H1 (cell line): Measurements from ENCODE around the gene S100A13. TPM values are rescaled to one million over a fixed set of nuclear protein-coding genes. Genes with fewer than 3 reads are reported as not detected.

Source experiments
- CTCF ChIA-PET: fragments of 300-600 bp; sonication (Branson Sonifier 250); formaldehyde crosslinking; loops from one replicate; lab custom pipeline; 2021; ENCODE audit not compliant: partially characterized antibody; lab: Charles Lee
- POLR2A ChIA-PET: fragments of 300-600 bp; sonication (Branson Sonifier 250); formaldehyde crosslinking; loops from one replicate; lab custom pipeline; 2021; ENCODE audit warnings: inconsistent platforms; ENCODE audit not compliant: partially characterized antibody; lab: Charles Lee
- DNase-seq, 2 experiments: peaks; one replicate each; pipeline versions ENCODE4 v3.0.0 to v3.0.0-alpha.2; 2010 to 2022; ENCODE audit warnings: low spot score in 2 of 2, low read depth in 1 of 2, mixed read lengths in 1 of 2
- FAIRE-seq: peaks from 2 replicates; lab custom pipeline; 2011; peaks lifted over from hg19 to GRCh38; lab: Jason Lieb, UNC
- H2AFZ ChIP-seq: 2 replicates; pipeline ENCODE4 v1.8.1; 2012; ENCODE audit warnings: low read length, inconsistent platforms
- H2AK5ac ChIP-seq: 2 replicates; pipeline ENCODE4 v1.6.1; 2013; ENCODE audit warnings: low read depth, low read length
- H2BK120ac ChIP-seq: replicated peaks from 2 replicates; pipeline ENCODE3; 2013; ENCODE audit warnings: low read depth, low read length, inconsistent platforms
- H2BK12ac ChIP-seq: 2 replicates; pipeline ENCODE4 v1.6.1; 2013; ENCODE audit warnings: low read depth, low read length
- H2BK15ac ChIP-seq: 2 replicates; pipeline ENCODE4 v1.6.1; 2013; ENCODE audit warnings: low read length
- H2BK20ac ChIP-seq: 2 replicates; pipeline ENCODE4 v1.6.1; 2013; ENCODE audit warnings: low read length
- H2BK5ac ChIP-seq: 2 replicates; pipeline ENCODE4 v1.6.1; 2013; ENCODE audit warnings: low read depth, low read length
- H3K14ac ChIP-seq: 2 replicates; pipeline ENCODE4 v1.6.1; 2013; ENCODE audit warnings: inconsistent platforms; ENCODE audit not compliant: insufficient read length
- H3K18ac ChIP-seq: 2 replicates; pipeline ENCODE4 v1.6.1; 2013; ENCODE audit warnings: low read length; ENCODE audit errors: extremely low read depth
- H3K23ac ChIP-seq: 2 replicates; pipeline ENCODE4 v1.6.1; 2013; ENCODE audit warnings: inconsistent platforms; ENCODE audit not compliant: insufficient read length
- H3K23me2 ChIP-seq: 2 replicates; pipeline ENCODE4 v1.6.1; 2013; ENCODE audit warnings: low read depth, low read length
- H3K27ac ChIP-seq: 2 replicates; pipeline ENCODE4 v1.6.1; 2011; ENCODE audit warnings: low read depth, low read length, inconsistent platforms
- H3K27me3 ChIP-seq, 4 experiments: replicated peaks in 1 of 4; 1 replicate in 1 of 4; 2 replicates in 3 of 4; pipeline versions ENCODE4 v1.6.1 to v1.8.1; 2011 to 2013; ENCODE audit warnings: low read length in 3 of 4, mild to moderate bottlenecking in 3 of 4, inconsistent platforms in 2 of 4, mixed read lengths in 2 of 4, moderate library complexity in 1 of 4; ENCODE audit not compliant: control insufficient read depth in 3 of 4, insufficient read depth in 3 of 4; ENCODE audit errors: extremely low read depth in 1 of 4
- H3K36me3 ChIP-seq, 4 experiments: 2 replicates each; pipeline versions ENCODE4 v1.6.1 to v1.8.1; 2011 to 2013; ENCODE audit warnings: mild to moderate bottlenecking in 4 of 4, low read length in 3 of 4, moderate library complexity in 2 of 4, control low read depth in 1 of 4, inconsistent platforms in 1 of 4; ENCODE audit not compliant: insufficient read depth in 4 of 4, control insufficient read depth in 2 of 4
- H3K4ac ChIP-seq: replicated peaks from 2 replicates; pipeline ENCODE3; 2013; ENCODE audit warnings: low read length, low read depth, mixed read lengths, inconsistent platforms; ENCODE audit not compliant: insufficient read length
- H3K4me1 ChIP-seq, 4 experiments: replicated peaks in 1 of 4; 1 replicate in 1 of 4; 2 replicates in 3 of 4; pipeline versions ENCODE4 v1.6.1 to v1.8.1; 2011 to 2013; ENCODE audit warnings: low read length in 3 of 4, inconsistent platforms in 2 of 4, mixed read lengths in 1 of 4; ENCODE audit not compliant: insufficient read depth in 4 of 4, control insufficient read depth in 3 of 4
- H3K4me2 ChIP-seq, 2 experiments: 2 replicates each; pipeline versions ENCODE4 v1.6.1 to v1.8.1; 2011 to 2013; ENCODE audit warnings: low read depth in 2 of 2, low read length in 2 of 2, control low read depth in 1 of 2, inconsistent platforms in 1 of 2, mild to moderate bottlenecking in 1 of 2; ENCODE audit not compliant: insufficient read depth in 1 of 2
- H3K4me3 ChIP-seq, 4 experiments: fragments of 200-600, 300-600 bp in 1 of 4; sonication (generic), shearing (Covaris generic), sonication (Bioruptor Twin) in 1 of 4; 2 replicates each; pipeline versions ENCODE4 v1.5.1 to v1.8.1; 2011 to 2016; ENCODE audit warnings: low read length in 4 of 4, low read depth in 3 of 4, control low read depth in 2 of 4, inconsistent platforms in 2 of 4, mild to moderate bottlenecking in 2 of 4, mixed read lengths in 1 of 4, moderate library complexity in 1 of 4; ENCODE audit not compliant: insufficient read depth in 2 of 4; ENCODE audit errors: extremely low read depth in 1 of 4
- H3K56ac ChIP-seq: replicated peaks from 2 replicates; pipeline ENCODE3; 2013; ENCODE audit warnings: low read depth, mild to moderate bottlenecking, mixed read lengths, low read length, inconsistent platforms; ENCODE audit not compliant: insufficient read length
- H3K79me1 ChIP-seq: 2 replicates; pipeline ENCODE4 v1.6.1; 2013; ENCODE audit warnings: low read depth, low read length, control low read depth
- H3K79me2 ChIP-seq, 2 experiments: 2 replicates each; pipeline versions ENCODE4 v1.6.1 to v1.8.1; 2012 to 2013; ENCODE audit warnings: low read length in 2 of 2, mild to moderate bottlenecking in 2 of 2, inconsistent platforms in 1 of 2; ENCODE audit not compliant: insufficient read depth in 2 of 2, control insufficient read depth in 1 of 2
- H3K9ac ChIP-seq, 4 experiments: replicated peaks in 1 of 4; 1 replicate in 1 of 4; 2 replicates in 3 of 4; pipeline versions ENCODE4 v1.6.1 to v1.8.1; 2011 to 2013; ENCODE audit warnings: low read depth in 3 of 4, low read length in 3 of 4, control low read depth in 2 of 4, mild to moderate bottlenecking in 2 of 4, moderate library complexity in 2 of 4, inconsistent platforms in 1 of 4; ENCODE audit errors: extremely low read depth in 1 of 4
- H3K9me3 ChIP-seq, 2 experiments: 2 replicates each; pipeline versions ENCODE4 v1.6.1 to v1.8.1; 2012 to 2013; ENCODE audit warnings: mild to moderate bottlenecking in 2 of 2, moderate library complexity in 2 of 2, control low read depth in 1 of 2, inconsistent platforms in 1 of 2, low read depth in 1 of 2, low read length in 1 of 2, mixed read lengths in 1 of 2; ENCODE audit not compliant: insufficient read depth in 2 of 2
- H4K20me1 ChIP-seq, 2 experiments: replicated peaks in 1 of 2; 2 replicates each; pipeline versions ENCODE3 to v1.8.1; 2011 to 2013; ENCODE audit warnings: inconsistent platforms in 2 of 2, low read length in 2 of 2, mild to moderate bottlenecking in 1 of 2; ENCODE audit not compliant: insufficient read depth in 2 of 2, control insufficient read depth in 1 of 2
- H4K5ac ChIP-seq: 2 replicates; pipeline ENCODE4 v1.6.1; 2013; ENCODE audit warnings: low read length, low read depth, mixed read lengths, inconsistent platforms; ENCODE audit not compliant: insufficient read length
- H4K8ac ChIP-seq: 2 replicates; pipeline ENCODE4 v1.8.0; 2013; ENCODE audit warnings: mild to moderate bottlenecking, moderate library complexity, low read length, inconsistent platforms; ENCODE audit not compliant: insufficient read depth; ENCODE audit errors: extremely low read depth
- H4K91ac ChIP-seq: replicated peaks from 2 replicates; pipeline ENCODE3; 2013; ENCODE audit warnings: low read length, mixed read lengths, inconsistent platforms; ENCODE audit not compliant: insufficient read length
- BCL11A ChIP-seq, 2 experiments: IDR thresholded peaks; one replicate each; pipeline ENCODE4 v1.6.1; 2011; ENCODE audit warnings: low read depth in 2 of 2, low read length in 2 of 2, mild to moderate bottlenecking in 2 of 2
- EZH2 ChIP-seq: fragments of 200-600 bp; sonication (generic); IDR thresholded peaks from 2 replicates; pipeline ENCODE4 v1.7.1; 2012; ENCODE audit warnings: low read depth, mild to moderate bottlenecking, moderate library complexity, low read length, inconsistent platforms; ENCODE audit not compliant: severe bottlenecking
- SAP30 ChIP-seq: fragments of 300-600 bp; sonication (generic); IDR thresholded peaks from 2 replicates; pipeline ENCODE4 v1.7.1; 2012; ENCODE audit warnings: low read length, moderate library complexity, mild to moderate bottlenecking, inconsistent platforms; ENCODE audit not compliant: insufficient read depth, insufficient replicate concordance
- SP2 ChIP-seq: IDR thresholded peaks from 2 replicates; pipeline ENCODE4 v1.6.1; 2012; ENCODE audit warnings: mild to moderate bottlenecking, low read length, inconsistent platforms
- SP4 ChIP-seq: IDR thresholded peaks from 2 replicates; pipeline ENCODE4 v1.6.1; 2012; ENCODE audit warnings: low read length, inconsistent platforms
- TAF1 ChIP-seq: IDR thresholded peaks from 2 replicates; pipeline ENCODE4 v1.6.1; 2011; ENCODE audit warnings: mild to moderate bottlenecking, low read depth, low read length
- TCF12 ChIP-seq: IDR thresholded peaks from 2 replicates; pipeline ENCODE4 v1.6.1; 2011; ENCODE audit warnings: low read depth, mild to moderate bottlenecking, low read length
- ZNF274 ChIP-seq: IDR thresholded peaks from 2 replicates; pipeline ENCODE4 v1.7.0; 2012; ENCODE audit warnings: low read length, borderline replicate concordance; ENCODE audit errors: extremely low read depth
- WGBS, 2 experiments: shearing (Covaris generic) in 1 of 2; methylation state at CpG; one replicate each; pipeline versions ENCODE4 v1.1.6 to v1.1.7; 2013 to 2015; ENCODE audit warnings: low lambda C conversion rate in 2 of 2, mixed read lengths in 2 of 2, inconsistent platforms in 1 of 2, low coverage in 1 of 2, missing lambda C conversion rate in 1 of 2; ENCODE audit not compliant: insufficient replicate concordance in 2 of 2, insufficient coverage in 1 of 2, insufficient read length in 1 of 2; ENCODE audit errors: extremely low coverage in 1 of 2, missing lambda C conversion rate in 1 of 2; 5-methylcytosine and 5-hydroxymethylcytosine counted together
- polyA plus RNA-seq, 7 experiments: library from polyadenylated mRNA; depleted of rRNA in 3 of 7; stranded (reverse) in 5 of 7; unstranded in 2 of 7; fragments of >200 nt in 5 of 7; fragments of 200-250 nt in 2 of 7; gene quantifications; 1 replicate in 5 of 7; 2 replicates in 1 of 7; 4 replicates in 1 of 7; pipeline versions ENCODE4 v1.2.1 to v1.2.3, GENCODE V29; 2011 to 2013; ENCODE audit warnings: missing spikeins in 2 of 7, mixed read lengths in 2 of 7
- total RNA-seq: library from RNA; stranded (reverse); fragmentation: NEBNext Ultra II Directional; extraction: Animal tissue kit (Norgen Biotek cat#: 25700); gene quantifications from 2 replicates; pipeline ENCODE4 v1.2.1, GENCODE V29; 2021
- TF ChIP-seq, protein P1 (sequence below): IDR thresholded peaks from 2 replicates; pipeline ENCODE4 v1.6.1; 2011; ENCODE audit warnings: low read length, improper control_type of control experiment

Gene S100A13
- total and polyA plus RNA-seq, 2 of the 8 experiments (the other 6 are each of a cell fraction or from before 2014, with no cell fraction given) = 63.6 to 127 TPM

DNA sequence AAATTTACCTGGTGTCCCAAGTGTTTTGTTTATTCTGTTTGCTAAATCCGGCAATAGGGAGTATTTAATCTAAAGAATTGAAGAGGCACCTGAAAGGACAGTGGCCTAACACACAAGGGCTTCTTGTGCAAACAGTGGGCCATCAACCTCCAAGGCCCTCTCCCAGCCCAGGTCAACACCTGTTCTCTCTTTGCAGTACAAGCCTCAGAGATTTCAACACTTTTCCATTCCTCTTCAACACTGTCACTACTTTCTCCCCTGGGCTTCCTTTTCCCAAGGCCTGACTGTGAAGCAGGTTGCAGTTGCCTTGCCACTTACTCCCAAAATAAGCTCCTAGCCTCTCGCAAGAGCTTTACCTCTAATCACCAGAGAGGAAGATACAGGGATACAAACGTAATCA, 28.0 kb upstream of the S100A13 start:
- H2BK15ac ChIP-seq = no peak overlapping the region
- peaks cover 0 to 5% of the 10 kb centered on the region in 2 experiments for H4K20me1 ChIP-seq
- no peaks in the 10 kb centered on the region for H3K9me3 ChIP-seq
- ChIA-PET POLR2A (interaction anchor here (0.6 to 19.8 kb wide), 3 partner anchors 11 to 12 kb away, joined by 3 to 343 read pairs (median 3); no protein-coding TSS in a partner anchor), CTCF (interaction anchor here (0.8 to 1.4 kb wide), 3 partner anchors 8 to 117 kb away, joined by 3 to 5 read pairs (median 3); partner anchors contain the start of gene S100A1)
- H2BK5ac ChIP-seq = no peak overlapping the region
- peaks cover 0 to 4% (median 2%) of the 10 kb centered on the region in 4 experiments; a peak in 2 of 7 replicates for H3K4me1 ChIP-seq
- H3K23me2 ChIP-seq = no peaks in the 10 kb centered on the region
- H4K91ac ChIP-seq = no peak overlapping the region
- TF ChIP-seq SP4 = no peak
- no peak for TF ChIP-seq TAF1
- TF ChIP-seq, protein P1, sequence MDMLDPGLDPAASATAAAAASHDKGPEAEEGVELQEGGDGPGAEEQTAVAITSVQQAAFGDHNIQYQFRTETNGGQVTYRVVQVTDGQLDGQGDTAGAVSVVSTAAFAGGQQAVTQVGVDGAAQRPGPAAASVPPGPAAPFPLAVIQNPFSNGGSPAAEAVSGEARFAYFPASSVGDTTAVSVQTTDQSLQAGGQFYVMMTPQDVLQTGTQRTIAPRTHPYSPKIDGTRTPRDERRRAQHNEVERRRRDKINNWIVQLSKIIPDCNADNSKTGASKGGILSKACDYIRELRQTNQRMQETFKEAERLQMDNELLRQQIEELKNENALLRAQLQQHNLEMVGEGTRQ = no peak
- TF ChIP-seq SAP30 = no peak
- TF ChIP-seq BCL11A (IDR thresholded peaks at IDR 0.05; ENCODE audit: low read depth in 2 of 2, low read length in 2 of 2) = no peak
- TF ChIP-seq ZNF274 = no peak
- TF ChIP-seq EZH2 = no peak
- TF ChIP-seq TCF12 = no peak
- TF ChIP-seq SP2 = no peak
- WGBS, 2 experiments = 84% methylated on average over 3 of the region's 3 CpGs; no CpG with 5 or more reads in 1 of the 2 experiments
- FAIRE-seq (no peak), DNase-seq (no peak)
- no peaks in the 10 kb centered on the region for H3K36me3 ChIP-seq
- H3K27ac ChIP-seq = no peak overlapping the region
- H3K23ac ChIP-seq = no peak overlapping the region
- no peak overlapping the region for H3K4me2 ChIP-seq
- no peak overlapping the region for H3K4me3 ChIP-seq
- H3K79me1 ChIP-seq = peaks cover 5% of the 10 kb centered on the region; the same call in 1 of the 2 replicates
- no peak overlapping the region for H4K5ac ChIP-seq
- H3K18ac ChIP-seq = no peak overlapping the region
- no peak overlapping the region for H2AFZ ChIP-seq
- H3K4ac ChIP-seq = no peak overlapping the region
- no peak overlapping the region for H2BK12ac ChIP-seq
- no peak overlapping the region for H3K56ac ChIP-seq
- H3K79me2 ChIP-seq = peaks cover 0 to 11% of the 10 kb centered on the region in 2 experiments; a peak in 2 of 4 replicates
- H2BK120ac ChIP-seq = no peak overlapping the region
- H2BK20ac ChIP-seq = no peak overlapping the region
- H3K27me3 ChIP-seq = no peaks in the 10 kb centered on the region
- no peak overlapping the region for H3K9ac ChIP-seq
- no peak overlapping the region for H3K14ac ChIP-seq
- H4K8ac ChIP-seq = no peak overlapping the region
- no peak overlapping the region for H2AK5ac ChIP-seq
